ENCODE data around the gene ZNF134.
A peak's percentile ranks its signal among the peaks of the same experiment; 100 is the strongest.

ZNF134 gene

GRCh38 chr19:57566396-57567265 is 47.4 kb upstream of the ZNF134 start (continued):
- TF ChIP-seq ZNF223 (tag by site-specific recombination; IDR thresholded peaks at IDR 0.05), result no peak
- no peak; the same call in 1 of the 2 replicates for TF ChIP-seq ZNF221 (tag by site-specific recombination; IDR thresholded peaks at IDR 0.05; ENCODE audit: borderline replicate concordance)
- TF ChIP-seq KLF9 (tag by site-specific recombination; IDR thresholded peaks at IDR 0.05; ENCODE audit: low read depth), result no peak
- no peak for TF ChIP-seq ZEB2 (tag by site-specific recombination; IDR thresholded peaks at IDR 0.05)
- TF ChIP-seq KLF7 (tag by site-specific recombination; IDR thresholded peaks at IDR 0.05; ENCODE audit: borderline replicate concordance), result no peak
- TF ChIP-seq ZNF324 (tag by site-specific recombination; IDR thresholded peaks at IDR 0.05), result peak; percentile 70
- no peak for TF ChIP-seq ZNF366 (tag by site-specific recombination; conservative IDR thresholded peaks at IDR 0.05)
- no peak for TF ChIP-seq ZNF645 (tag by site-specific recombination; IDR thresholded peaks at IDR 0.05)
- no peak for TF ChIP-seq KLF1 (tag by site-specific recombination; IDR thresholded peaks at IDR 0.05)
- TF ChIP-seq REPIN1 (tag by site-specific recombination; IDR thresholded peaks at IDR 0.05; ENCODE audit: low read depth), result no peak
- TF ChIP-seq OVOL3 (tag by site-specific recombination; IDR thresholded peaks at IDR 0.05), result no peak
- no peak for TF ChIP-seq ZNF239 (tag by site-specific recombination; IDR thresholded peaks at IDR 0.05)
- no peak for TF ChIP-seq ZNF596 (tag by site-specific recombination; IDR thresholded peaks at IDR 0.05)
- no peak for TF ChIP-seq ZNF548 (tag by site-specific recombination; IDR thresholded peaks at IDR 0.05)
- no peak for TF ChIP-seq KLF16 (tag by site-specific recombination; IDR thresholded peaks at IDR 0.05)
- TF ChIP-seq KLF8 (tag by site-specific recombination; IDR thresholded peaks at IDR 0.05), result 0 out of 2 replicates have a peak, but pooled peaks have one; percentile 16
- TF ChIP-seq PATZ1 (tag by site-specific recombination; IDR thresholded peaks at IDR 0.05), result no peak
- no peak for TF ChIP-seq ZNF530 (tag by site-specific recombination; IDR thresholded peaks at IDR 0.05; ENCODE audit: low read depth)
- TF ChIP-seq ZNF514 (tag by site-specific recombination; IDR thresholded peaks at IDR 0.05), result no peak
- 0 out of 2 replicates have a peak, but pooled peaks have one; percentile 41 for TF ChIP-seq ZNF133 (tag by site-specific recombination; IDR thresholded peaks at IDR 0.05)
- TF ChIP-seq SCRT2 (tag by site-specific recombination; IDR thresholded peaks at IDR 0.05), result no peak
- TF ChIP-seq TRIM28 (IDR thresholded peaks at IDR 0.05; ENCODE audit: borderline replicate concordance, low read length), result peak; percentile 100; the same call in 1 of the 2 replicates
- TF ChIP-seq ZNF211 (tag by site-specific recombination; IDR thresholded peaks at IDR 0.05; ENCODE audit: low read depth), result no peak
- TF ChIP-seq ZNF654 (tag by site-specific recombination; IDR thresholded peaks at IDR 0.05; ENCODE audit: low read depth), result peak; percentile 10; the same call in 1 of the 2 replicates
- TF ChIP-seq ZBTB8A (tag by site-specific recombination; IDR thresholded peaks at IDR 0.05), result no peak

GRCh38 chr19:57570707-57571106 is 43.3 kb upstream of the ZNF134 start:
- Histone ChIP-seq H3K36me3 (ENCODE audit: control insufficient read depth in 2 of 2, insufficient read depth in 1 of 2, low read length in 2 of 2) (peaks cover 23 to 46% of the 10 kb centered on the region in 2 experiments), H3K9me3 (ENCODE audit: control insufficient read depth, insufficient read depth, low read depth, low read length) (peaks cover 3% of the 10 kb centered on the region), H3K27ac (ENCODE audit: extremely low read depth, low read depth, low read length) (no peak overlapping the region), H3K4me3 (ENCODE audit: low read depth, low read length) (no peak overlapping the region), H3K4me1 (ENCODE audit: control insufficient read depth, insufficient read depth, low read length) (no peaks in the 10 kb centered on the region)
- CTCF ChIA-PET, result no interaction called here
- POLR2A ChIA-PET, result no interaction called here
- TF ChIP-seq ZNF24 (tag by site-specific recombination; IDR thresholded peaks at IDR 0.05), result no peak
- no peak for TF ChIP-seq HIC1 (tag by site-specific recombination; IDR thresholded peaks at IDR 0.05)
- TF ChIP-seq ZNF621 (tag by site-specific recombination; IDR thresholded peaks at IDR 0.05), result no peak
- no peak for TF ChIP-seq ZNF221 (tag by site-specific recombination; IDR thresholded peaks at IDR 0.05; ENCODE audit: borderline replicate concordance)
- TF ChIP-seq GLIS1 (tag by site-specific recombination; IDR thresholded peaks at IDR 0.05), result no peak
- no peak for TF ChIP-seq ZEB2 (tag by site-specific recombination; IDR thresholded peaks at IDR 0.05)
- TF ChIP-seq ZNF571 (tag by site-specific recombination; IDR thresholded peaks at IDR 0.05), result no peak
- no peak for TF ChIP-seq ZNF416 (tag by site-specific recombination; IDR thresholded peaks at IDR 0.05)
- TF ChIP-seq YY2 (tag by site-specific recombination; IDR thresholded peaks at IDR 0.05), result no peak
- TF ChIP-seq MEIS1 (CRISPR knock-in tag; IDR thresholded peaks at IDR 0.05; ENCODE audit: borderline replicate concordance), result no peak
- TF ChIP-seq RBAK (tag by site-specific recombination; IDR thresholded peaks at IDR 0.05), result no peak
- TF ChIP-seq ZNF670 (tag by site-specific recombination; IDR thresholded peaks at IDR 0.05; ENCODE audit: low read depth), result no peak

Measured in HEK293 (cell line).